IMR-90 (cell line): ENCODE results near the gene ST3GAL4. TPM values are rescaled to one million over a fixed set of nuclear protein-coding genes. Genes with fewer than 3 reads are reported as not detected.

ENCODE experiments used
- ATAC-seq: fragments of 200-7000 bp; cut with Tn5 transposase; 2 replicates; pipeline ENCODE4 v1.9.1; 2020; ENCODE audit warnings: low read depth, mild to moderate bottlenecking, moderate library complexity
- BruUV-seq: library from RNA; stranded (reverse); fragments of 400-500 nt; replicated peaks from 2 replicates; lab custom pipeline; 2021; lab: Mats Ljungman, UMichigan
- CTCF ChIA-PET: fragments of 300-600 bp; formaldehyde crosslinking; extraction: SDS; loops from one replicate; lab custom pipeline; 2021; ENCODE audit warnings: antibody characterized with exemption; lab: Yijun Ruan, JAX
- POLR2A ChIA-PET: fragments of 300-600 bp; sonication (Branson Sonifier 250); formaldehyde crosslinking; loops from one replicate; lab custom pipeline; 2022; ENCODE audit warnings: antibody characterized with exemption; ENCODE audit not compliant: unreplicated experiment; lab: Charles Lee
- DNase-seq: peaks from one replicate; pipeline ENCODE4 v3.0.0; 2013
- H2AFZ ChIP-seq: replicated peaks from 2 replicates; pipeline ENCODE3; 2013; ENCODE audit warnings: low read length, mild to moderate bottlenecking; ENCODE audit not compliant: poor library complexity
- H2AK5ac ChIP-seq: 2 replicates; pipeline ENCODE4 v1.6.1; 2013; ENCODE audit warnings: low read depth, low read length, inconsistent platforms
- H2AK9ac ChIP-seq: replicated peaks from 2 replicates; pipeline ENCODE3; 2013; ENCODE audit warnings: mild to moderate bottlenecking, low read depth, low read length, moderate library complexity; ENCODE audit not compliant: poor library complexity
- H2BK120ac ChIP-seq: 2 replicates; pipeline ENCODE4 v1.6.1; 2013; ENCODE audit warnings: low read depth, low read length, inconsistent platforms
- H2BK15ac ChIP-seq: 3 replicates; pipeline ENCODE4 v1.6.1; 2013; ENCODE audit warnings: low read depth, low read length, inconsistent platforms
- H2BK20ac ChIP-seq: 2 replicates; pipeline ENCODE4 v1.6.1; 2013; ENCODE audit warnings: low read depth, mild to moderate bottlenecking, inconsistent platforms, low read length, moderate library complexity
- H2BK5ac ChIP-seq: 2 replicates; pipeline ENCODE4 v1.6.1; 2013; ENCODE audit warnings: mild to moderate bottlenecking, low read depth, low read length, inconsistent platforms; ENCODE audit not compliant: poor library complexity, severe bottlenecking
- H3K14ac ChIP-seq: replicated peaks from 2 replicates; pipeline ENCODE4 v1.6.1; 2013; ENCODE audit warnings: low read depth, low read length, inconsistent platforms
- H3K18ac ChIP-seq: 2 replicates; pipeline ENCODE4 v1.6.1; 2013; ENCODE audit warnings: low read depth, low read length, control low read depth
- H3K23ac ChIP-seq: 2 replicates; pipeline ENCODE4 v1.6.1; 2013; ENCODE audit warnings: low read depth, low read length, inconsistent platforms
- H3K27ac ChIP-seq: 2 replicates; pipeline ENCODE4 v1.5.1; 2013; ENCODE audit warnings: mild to moderate bottlenecking, control low read depth, low read length; ENCODE audit not compliant: insufficient read depth
- H3K27me3 ChIP-seq: 2 replicates; pipeline ENCODE4 v1.6.1; 2013; ENCODE audit warnings: low read length; ENCODE audit not compliant: control insufficient read depth, insufficient read depth
- H3K36me3 ChIP-seq: 2 replicates; pipeline ENCODE4 v1.6.1; 2013; ENCODE audit warnings: low read length, mixed read lengths; ENCODE audit not compliant: control insufficient read depth, insufficient read depth
- H3K4ac ChIP-seq: 2 replicates; pipeline ENCODE4 v1.6.1; 2013; ENCODE audit warnings: low read depth, low read length, inconsistent platforms
- H3K4me1 ChIP-seq: 2 replicates; pipeline ENCODE4 v1.6.1; 2013; ENCODE audit warnings: low read length, mixed read lengths; ENCODE audit not compliant: control insufficient read depth, insufficient read depth
- H3K4me2 ChIP-seq: 2 replicates; pipeline ENCODE4 v1.6.1; 2013; ENCODE audit warnings: low read depth, mild to moderate bottlenecking, control low read depth, low read length, moderate library complexity
- H3K4me3 ChIP-seq: 2 replicates; pipeline ENCODE4 v1.5.1; 2013; ENCODE audit warnings: low read depth, mild to moderate bottlenecking, control low read depth, low read length, moderate library complexity; ENCODE audit not compliant: insufficient read depth
- H3K56ac ChIP-seq: 2 replicates; pipeline ENCODE4 v1.6.1; 2013; ENCODE audit warnings: low read length, inconsistent platforms; ENCODE audit not compliant: insufficient read depth; ENCODE audit errors: extremely low read depth
- H3K79me1 ChIP-seq, 2 experiments: 2 replicates each; pipeline ENCODE4 v1.6.1; 2013; ENCODE audit warnings: low read length in 2 of 2, inconsistent platforms in 1 of 2, low read depth in 1 of 2
- H3K9ac ChIP-seq: 2 replicates; pipeline ENCODE4 v1.6.1; 2013; ENCODE audit warnings: low read depth, low read length, control low read depth
- H3K9me1 ChIP-seq: 2 replicates; pipeline ENCODE4 v1.6.1; 2013; ENCODE audit warnings: low read length, inconsistent platforms; ENCODE audit not compliant: insufficient read depth
- H3K9me3 ChIP-seq: 2 replicates; pipeline ENCODE4 v1.6.1; 2013; ENCODE audit warnings: low read length; ENCODE audit not compliant: control insufficient read depth, insufficient read depth
- H4K20me1 ChIP-seq: 2 replicates; pipeline ENCODE4 v1.6.1; 2013; ENCODE audit warnings: low read length, inconsistent platforms; ENCODE audit not compliant: insufficient read depth
- H4K5ac ChIP-seq: 2 replicates; pipeline ENCODE4 v1.6.1; 2013; ENCODE audit warnings: mild to moderate bottlenecking, low read depth, low read length, control low read depth
- H4K8ac ChIP-seq, 2 experiments: 2 replicates each; pipeline ENCODE4 v1.6.1; 2013; ENCODE audit warnings: low read depth in 2 of 2, low read length in 2 of 2, control low read depth in 1 of 2, inconsistent platforms in 1 of 2
- H4K91ac ChIP-seq: 2 replicates; pipeline ENCODE4 v1.6.1; 2013; ENCODE audit warnings: low read depth, low read length, inconsistent platforms; ENCODE audit not compliant: insufficient read depth
- MAZ ChIP-seq: IDR thresholded peaks from 2 replicates; pipeline ENCODE4 v1.6.1; 2012; ENCODE audit warnings: low read depth, mild to moderate bottlenecking, low read length, improper control_type of control experiment, moderate library complexity, borderline replicate concordance
- POLR2A ChIP-seq: IDR thresholded peaks from 2 replicates; pipeline ENCODE4 v1.6.1; 2012; ENCODE audit warnings: mild to moderate bottlenecking, low read depth, low read length
- RAD21 ChIP-seq: IDR thresholded peaks from 2 replicates; pipeline ENCODE4 v1.6.1; 2012; ENCODE audit warnings: low read length, improper control_type of control experiment
- RFX5 ChIP-seq: IDR thresholded peaks from 2 replicates; pipeline ENCODE4 v1.8.0; 2012; ENCODE audit warnings: low read depth, mild to moderate bottlenecking, low read length, moderate library complexity
- SMC3 ChIP-seq: fragments of 150-350 bp; IDR thresholded peaks from 2 replicates; pipeline ENCODE4 v1.6.1; 2016; ENCODE audit warnings: low read depth, mild to moderate bottlenecking, antibody characterized with exemption, low read length, moderate library complexity
- WGBS, 2 experiments: methylation state at CpG; one replicate each; pipeline versions ENCODE4 v1.1.5 to v1.1.7; 2013; ENCODE audit warnings: missing lambda C conversion rate in 2 of 2; ENCODE audit not compliant: insufficient read length in 1 of 2; ENCODE audit errors: extremely low coverage in 2 of 2; 5-methylcytosine and 5-hydroxymethylcytosine counted together
- dilution Hi-C: fragments of 300-500 bp; cut with HindIII; formaldehyde crosslinking; loops from one replicate; pipeline ENCODE4 v1.14.3; 2018; ENCODE audit warnings: low sequenced_read_pairs; ENCODE audit not compliant: unreplicated experiment
- in situ Hi-C: fragments of 300-500 bp; cut with MboI; formaldehyde crosslinking; loops from 3 replicates; pipeline ENCODE4 v1.14.3; 2019; ENCODE audit warnings: low sequenced_read_pairs, inconsistent platforms, mixed read lengths
- intact Hi-C: fragments of 100-400 bp; cut with micrococcal nuclease; formaldehyde crosslinking; loops from 2 replicates; pipeline ENCODE4 v1.10.0; 2022
- polyA plus RNA-seq, 3 experiments: library from polyadenylated mRNA; depleted of rRNA; stranded (reverse); fragments of >200 nt; gene quantifications; 2 replicates each; pipeline ENCODE4 v1.2.3, GENCODE V29; 2012; ENCODE audit warnings: low replicate concordance in 1 of 3
- total RNA-seq: library from RNA; depleted of rRNA; stranded (reverse); fragments of >200 nt; gene quantifications from 2 replicates; pipeline ENCODE4 v1.2.3, GENCODE V29; 2012
- TF ChIP-seq, protein P1 (sequence below): fragments of 150-350 bp; IDR thresholded peaks from 2 replicates; pipeline ENCODE4 v1.6.1; 2017; ENCODE audit warnings: mild to moderate bottlenecking, antibody characterized with exemption, low read length, low read depth

ST3GAL4 gene
- total and polyA plus RNA-seq, 2 of the 4 experiments (the other 2 are of a cell fraction), result 17.0 to 19.7 TPM

DNA sequence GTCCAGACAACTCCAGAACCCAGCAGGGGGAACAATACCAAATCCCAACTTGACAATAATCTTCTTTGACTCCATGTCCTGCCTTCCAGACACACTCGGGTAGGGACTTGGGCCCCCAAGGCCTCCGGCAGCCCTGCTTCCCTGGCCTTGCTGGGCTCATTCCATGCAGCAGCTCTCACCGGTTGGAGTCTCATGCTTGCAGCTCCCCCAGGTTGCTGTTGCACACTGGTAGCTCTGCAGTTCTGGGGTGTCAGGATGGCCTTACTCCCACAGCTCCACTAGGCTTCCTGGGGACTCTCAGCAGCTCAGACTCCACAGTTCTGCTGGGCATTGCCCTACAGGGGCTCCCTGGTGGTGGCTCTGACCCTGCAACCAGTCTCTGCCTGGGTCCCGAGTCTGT lies 42.8 kb downstream of the ST3GAL4 start:
- POLR2A ChIA-PET, result no interaction called here
- no peak for ATAC-seq
- no peak overlapping the region for H2BK5ac ChIP-seq

More for the DNA sequence above, 42.8 kb downstream of the ST3GAL4 start:
- no peak overlapping the region for H3K4ac ChIP-seq
- no peak overlapping the region for H4K8ac ChIP-seq
- no peak overlapping the region for H2AK5ac ChIP-seq
- no peak overlapping the region for H3K9ac ChIP-seq
- in situ Hi-C loops, result no loop called here
- H4K5ac ChIP-seq, result no peak overlapping the region
- no peak for TF ChIP-seq SMC3
- no peak for TF ChIP-seq POLR2A
- TF ChIP-seq RAD21, result no peak
- TF ChIP-seq MAZ, result no peak
- no peak for TF ChIP-seq RFX5
- TF ChIP-seq, protein P1, sequence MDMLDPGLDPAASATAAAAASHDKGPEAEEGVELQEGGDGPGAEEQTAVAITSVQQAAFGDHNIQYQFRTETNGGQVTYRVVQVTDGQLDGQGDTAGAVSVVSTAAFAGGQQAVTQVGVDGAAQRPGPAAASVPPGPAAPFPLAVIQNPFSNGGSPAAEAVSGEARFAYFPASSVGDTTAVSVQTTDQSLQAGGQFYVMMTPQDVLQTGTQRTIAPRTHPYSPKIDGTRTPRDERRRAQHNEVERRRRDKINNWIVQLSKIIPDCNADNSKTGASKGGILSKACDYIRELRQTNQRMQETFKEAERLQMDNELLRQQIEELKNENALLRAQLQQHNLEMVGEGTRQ, result no peak
- H4K20me1 ChIP-seq, result no peaks in the 10 kb centered on the region
- no peak overlapping the region for H3K4me3 ChIP-seq
- H3K36me3 ChIP-seq, result no peaks in the 10 kb centered on the region
- BruUV-seq, result no TSS peak
- no peak overlapping the region for H2AK9ac ChIP-seq
- H3K27ac ChIP-seq, result no peak overlapping the region
- intact Hi-C loops, result no loop called here
- CTCF ChIA-PET, result no interaction called here
- no peak overlapping the region for H3K23ac ChIP-seq
- no peak overlapping the region for H3K18ac ChIP-seq
- peaks cover 8 to 13% of the 10 kb centered on the region in 2 experiments for H3K79me1 ChIP-seq
- no peak overlapping the region; the same call in 1 of the 2 replicates for H3K14ac ChIP-seq
- no peak overlapping the region for H3K4me2 ChIP-seq
- dilution Hi-C loops, result no loop called here
- no peak overlapping the region for H2BK120ac ChIP-seq
- H3K9me1 ChIP-seq, result no peaks in the 10 kb centered on the region
- no peak overlapping the region for H2BK15ac ChIP-seq
- peaks cover 3% of the 10 kb centered on the region; the same call in 1 of the 2 replicates for H3K9me3 ChIP-seq
- 100% methylated on average over 2 of the region's 4 CpGs; no CpG with 5 or more reads in 1 of the 2 experiments for WGBS, 2 experiments
- H3K27me3 ChIP-seq, result no peaks in the 10 kb centered on the region
- H2BK20ac ChIP-seq, result no peak overlapping the region
- H4K91ac ChIP-seq, result no peak overlapping the region
- H3K56ac ChIP-seq, result no peak overlapping the region
- no peak for DNase-seq
- peaks cover 3% of the 10 kb centered on the region; the same call in 1 of the 2 replicates for H3K4me1 ChIP-seq
- H2AFZ ChIP-seq, result no peak overlapping the region
